Left forelimb (tissue), 1 donor: ENCODE measurements around the gene RLIM.
"Not testable (repeated sequence)": the region's sequence is repeated elsewhere in the genome, so short reads cannot be mapped to it uniquely, and the experiment has no call there.

Experiments used
- DNase-seq: peaks from one replicate; pipeline ENCODE4 v3.0.0-alpha.2; 2018; ENCODE audit warnings: low spot score

The RLIM gene, protein sequence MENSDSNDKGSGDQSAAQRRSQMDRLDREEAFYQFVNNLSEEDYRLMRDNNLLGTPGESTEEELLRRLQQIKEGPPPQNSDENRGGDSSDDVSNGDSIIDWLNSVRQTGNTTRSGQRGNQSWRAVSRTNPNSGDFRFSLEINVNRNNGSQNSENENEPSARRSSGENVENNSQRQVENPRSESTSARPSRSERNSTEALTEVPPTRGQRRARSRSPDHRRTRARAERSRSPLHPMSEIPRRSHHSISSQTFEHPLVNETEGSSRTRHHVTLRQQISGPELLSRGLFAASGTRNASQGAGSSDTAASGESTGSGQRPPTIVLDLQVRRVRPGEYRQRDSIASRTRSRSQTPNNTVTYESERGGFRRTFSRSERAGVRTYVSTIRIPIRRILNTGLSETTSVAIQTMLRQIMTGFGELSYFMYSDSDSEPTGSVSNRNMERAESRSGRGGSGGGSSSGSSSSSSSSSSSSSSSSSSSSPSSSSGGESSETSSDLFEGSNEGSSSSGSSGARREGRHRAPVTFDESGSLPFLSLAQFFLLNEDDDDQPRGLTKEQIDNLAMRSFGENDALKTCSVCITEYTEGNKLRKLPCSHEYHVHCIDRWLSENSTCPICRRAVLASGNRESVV

DNA sequence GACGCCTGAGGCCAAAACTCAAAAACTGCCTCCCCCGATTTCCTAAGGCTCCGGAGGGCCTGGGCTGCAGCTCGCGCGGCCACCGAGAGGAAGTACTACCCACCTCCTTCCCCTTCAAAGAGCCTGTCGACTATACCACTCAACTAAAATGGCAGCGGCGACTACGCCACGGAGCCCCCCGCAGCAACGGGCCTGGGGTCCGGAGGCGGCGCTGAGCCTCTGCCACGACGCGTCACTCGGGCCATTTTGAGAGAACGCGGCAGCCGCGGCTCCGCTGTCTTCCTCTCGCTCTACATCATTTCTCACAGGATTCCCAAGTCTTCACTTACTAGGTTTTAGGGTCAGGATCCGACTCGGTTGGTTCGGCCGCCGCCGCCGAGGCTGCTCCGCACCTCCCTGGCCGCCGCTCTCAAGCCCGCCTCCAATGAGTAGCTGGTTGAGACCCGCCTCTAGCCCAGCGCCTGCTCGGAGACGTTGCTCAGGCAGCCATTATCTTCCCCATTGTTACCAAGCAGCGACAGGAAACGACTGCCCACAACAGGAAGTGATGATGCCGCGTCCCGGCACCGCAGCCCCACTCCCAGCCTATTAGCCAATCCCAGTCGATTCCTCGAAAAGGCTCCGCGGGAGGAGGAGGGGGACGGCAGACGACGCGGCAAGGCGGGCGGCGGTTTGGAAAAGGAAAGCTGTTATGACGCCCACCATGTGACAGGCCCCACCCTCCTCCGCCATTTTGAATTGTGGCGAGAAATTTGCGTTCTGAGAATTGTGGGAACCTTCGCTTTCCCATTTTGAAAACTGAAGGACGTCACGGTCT, at the start of gene RLIM:
TSS of gene RLIM (minus strand) at position 532 of the 817 bp plus-strand sequence. CDS start 18,647 bp downstream, outside the sequence.
- peak; percentile 93 for DNase-seq

DNA sequence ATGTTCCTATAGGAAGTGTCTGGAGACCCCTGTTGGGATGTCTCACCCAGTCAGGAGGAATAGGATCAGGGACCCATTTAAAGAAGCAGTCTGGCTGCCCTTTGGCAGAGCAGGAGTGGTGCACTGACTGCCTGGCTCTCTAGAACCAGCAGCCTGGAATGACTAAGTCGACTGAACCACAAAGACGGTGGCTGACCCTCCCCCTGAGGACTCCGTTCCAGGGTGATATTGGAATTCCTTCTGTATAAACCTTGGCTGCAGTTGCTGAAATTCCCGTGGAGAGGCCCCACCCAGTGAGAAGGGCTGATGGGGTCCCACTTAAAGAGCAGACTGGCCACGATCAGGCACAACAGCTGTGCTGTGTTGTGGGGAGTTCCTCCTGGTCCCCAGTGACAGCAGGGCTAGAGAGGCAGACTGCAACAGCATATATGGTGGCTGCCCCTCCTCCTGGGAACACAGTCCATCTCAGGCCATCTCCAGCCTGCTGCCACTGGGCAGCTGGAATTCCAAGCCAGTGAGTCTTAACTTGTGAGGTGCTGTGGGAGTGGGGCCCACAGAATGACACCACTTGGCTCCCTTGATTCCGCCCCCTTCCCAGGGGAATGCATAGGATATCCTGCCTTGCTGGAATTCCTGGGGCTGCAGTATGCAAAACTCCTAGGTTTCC, 41.8 kb upstream of the RLIM start:
- no peak for DNase-seq

DNA sequence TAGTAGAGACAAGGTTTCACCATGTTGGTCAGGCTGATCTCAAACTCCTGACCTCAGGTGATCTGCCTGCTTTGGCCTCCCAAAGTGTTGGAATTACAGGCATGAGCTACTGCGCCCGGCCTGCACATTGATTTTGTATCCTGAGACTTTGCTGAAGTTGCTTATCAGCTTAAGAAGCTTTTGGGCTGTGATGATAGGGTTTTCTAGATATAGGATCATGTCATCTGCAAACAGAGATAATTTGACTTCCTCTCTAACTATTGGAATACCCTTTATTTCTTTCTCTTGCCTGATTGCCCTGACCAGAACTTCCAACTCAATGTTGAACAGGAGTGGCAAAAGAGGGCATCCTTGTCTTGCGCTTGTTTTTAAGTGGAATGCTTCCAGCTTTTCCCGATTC, 40.5 kb upstream of the RLIM start:
- DNase-seq = not testable (repeated sequence)

DNA sequence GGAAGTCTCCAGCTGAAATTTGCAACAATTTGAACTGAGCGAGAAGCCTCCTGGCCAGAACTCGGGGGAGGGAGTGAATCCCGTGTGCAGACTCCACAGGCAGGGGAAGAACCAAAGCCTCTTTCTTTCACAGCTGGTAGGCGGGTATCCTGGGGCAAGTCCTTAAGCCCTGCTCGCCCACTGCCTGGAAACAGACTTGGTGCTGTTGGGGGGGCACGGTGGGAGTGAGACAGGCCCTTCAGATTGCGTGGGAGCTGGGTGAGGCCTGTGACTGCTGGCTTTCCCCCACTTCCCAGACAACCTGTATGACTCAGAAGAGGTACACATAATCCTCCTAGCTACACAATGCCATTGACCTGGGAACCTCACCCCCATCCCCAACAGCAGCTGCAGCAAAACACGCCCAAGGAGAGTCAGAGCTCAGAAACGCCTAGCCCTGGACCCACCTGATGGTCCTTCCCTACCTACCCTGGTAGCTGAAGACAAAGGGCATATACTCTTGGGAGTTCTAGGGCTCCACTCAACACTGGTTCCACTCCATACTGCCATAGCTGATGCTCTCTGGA, 22.4 kb upstream of the RLIM start:
- DNase-seq = no peak

DNA sequence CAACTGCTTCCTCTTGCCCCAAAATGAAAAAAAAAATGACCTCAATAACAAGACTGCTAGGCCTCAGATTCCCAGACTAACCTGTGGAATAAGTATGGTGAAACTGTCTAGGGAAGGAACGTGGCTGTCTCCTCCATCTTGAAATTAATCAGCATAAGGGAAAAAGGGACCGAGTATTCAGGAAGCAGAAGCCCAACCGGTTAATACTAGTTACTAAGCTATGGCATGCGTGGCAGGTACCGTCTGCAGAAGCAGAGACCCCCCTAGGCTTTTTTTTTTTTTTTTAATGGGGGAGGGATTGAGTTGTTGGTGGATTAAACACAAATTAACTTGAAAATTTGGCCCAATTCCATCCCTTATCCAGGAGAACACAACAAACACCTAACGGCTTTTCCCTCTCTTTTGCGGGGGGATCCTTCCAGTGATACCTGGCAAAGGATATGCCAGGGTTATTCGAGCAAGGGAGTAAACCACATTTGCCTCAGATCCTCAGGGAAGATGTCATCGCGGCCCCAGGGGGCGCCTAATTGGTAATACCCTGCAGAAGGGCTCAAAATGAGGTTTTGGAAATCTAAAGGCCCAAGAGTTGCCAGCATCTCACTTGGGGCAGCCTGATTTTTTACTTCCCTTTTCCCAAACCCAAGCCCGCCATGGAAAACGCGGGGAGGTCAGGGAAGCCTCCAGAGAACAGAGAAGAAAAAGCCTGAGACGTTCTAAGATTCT, 893 bp downstream of the RLIM start:
- peak; percentile 61 for DNase-seq

DNA sequence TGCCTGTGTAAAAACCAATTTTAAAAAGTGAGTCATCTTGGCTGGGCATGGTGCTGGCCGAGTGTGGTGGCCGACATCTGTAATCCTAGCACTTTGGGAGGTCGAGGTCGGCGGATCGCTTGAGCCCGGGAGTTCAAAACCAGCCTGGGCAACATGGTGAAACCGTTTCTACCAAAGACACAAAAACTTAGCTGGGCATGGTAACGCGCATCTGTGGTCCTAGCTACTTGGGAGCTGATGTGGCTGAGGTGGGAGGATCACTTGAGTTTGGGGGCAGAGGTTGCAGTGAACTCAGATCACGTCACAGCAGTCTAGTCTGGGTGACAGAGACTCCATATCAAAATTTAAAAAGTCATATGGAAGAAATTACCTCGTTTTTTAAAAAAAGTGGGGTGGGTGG, 7.6 kb downstream of the RLIM start:
- DNase-seq = no peak

DNA sequence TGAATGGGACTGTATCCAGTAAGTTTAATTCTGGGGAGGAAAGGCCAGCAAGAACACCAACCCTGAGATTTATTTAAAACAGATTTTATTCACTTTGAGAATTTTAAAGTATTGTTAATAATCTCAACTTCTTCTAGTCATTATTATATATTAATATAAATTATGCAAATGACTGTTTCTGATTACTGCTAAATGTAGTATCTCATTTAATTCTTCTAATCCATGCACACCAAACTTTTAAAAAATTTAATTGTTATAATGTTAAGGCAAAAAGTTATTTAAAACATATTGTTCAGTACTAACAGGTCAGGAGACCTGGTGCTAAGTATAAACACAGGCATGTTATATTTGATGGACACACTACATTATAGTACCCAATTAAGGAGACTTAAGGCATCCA, 8.1 kb downstream of the RLIM start:
- no peak for DNase-seq

DNA sequence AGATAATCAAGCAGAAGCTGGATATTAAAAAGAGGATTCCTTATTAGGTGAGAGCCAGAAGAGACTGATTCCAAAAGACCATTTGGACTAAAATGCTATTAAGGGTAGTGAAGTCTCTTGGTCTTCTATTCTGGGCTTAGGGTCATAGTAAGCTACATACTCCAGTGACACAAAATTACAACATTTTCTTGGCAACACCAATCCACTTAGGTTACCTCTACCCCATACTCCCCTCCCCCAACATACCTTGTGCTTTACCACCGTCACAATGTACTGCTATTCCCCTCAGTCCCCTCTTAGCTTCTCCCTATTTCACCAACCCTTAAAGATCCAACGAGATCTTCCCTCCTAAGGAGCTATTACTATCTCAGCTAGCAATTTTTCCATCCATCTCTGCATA, 11.4 kb downstream of the RLIM start:
- no peak for DNase-seq

DNA sequence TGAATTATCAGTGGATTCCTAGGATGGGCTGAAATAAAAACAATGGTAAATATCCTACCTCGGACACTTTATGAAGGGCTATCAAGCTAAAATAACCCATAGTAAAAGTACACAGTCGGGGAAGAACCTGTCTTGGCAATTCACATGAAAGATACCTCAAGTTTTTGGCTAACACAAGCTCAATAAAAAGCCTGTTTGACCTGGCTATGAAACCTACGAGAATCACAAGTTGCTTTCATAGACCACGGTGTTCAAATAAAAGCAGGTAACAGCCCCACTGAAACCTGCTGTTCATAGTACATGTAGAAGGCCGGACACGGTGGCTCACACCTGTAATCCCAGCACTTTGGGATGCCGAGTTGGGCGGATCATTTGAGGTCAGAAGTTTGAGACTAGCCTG, 12.3 kb downstream of the RLIM start:
- DNase-seq = no peak

DNA sequence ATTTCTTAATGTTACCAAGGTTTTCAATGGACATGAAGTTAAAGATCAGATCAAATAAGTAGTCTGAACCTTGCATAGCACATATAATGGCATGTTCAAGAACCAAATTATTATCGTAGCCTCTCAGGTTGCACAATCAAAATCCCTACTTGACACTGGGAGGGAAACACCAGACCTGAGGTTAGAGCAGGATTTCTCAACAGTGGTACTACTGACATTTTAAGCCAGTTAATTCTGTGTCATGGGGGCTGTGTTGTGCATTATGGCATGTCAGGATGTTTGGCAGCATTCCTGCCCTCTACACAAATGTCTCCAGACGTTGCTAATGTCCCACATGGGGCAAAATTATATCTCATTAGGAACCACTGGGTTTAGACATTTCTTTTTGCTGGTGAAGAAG, 20.8 kb downstream of the RLIM start:
- no peak for DNase-seq

DNA sequence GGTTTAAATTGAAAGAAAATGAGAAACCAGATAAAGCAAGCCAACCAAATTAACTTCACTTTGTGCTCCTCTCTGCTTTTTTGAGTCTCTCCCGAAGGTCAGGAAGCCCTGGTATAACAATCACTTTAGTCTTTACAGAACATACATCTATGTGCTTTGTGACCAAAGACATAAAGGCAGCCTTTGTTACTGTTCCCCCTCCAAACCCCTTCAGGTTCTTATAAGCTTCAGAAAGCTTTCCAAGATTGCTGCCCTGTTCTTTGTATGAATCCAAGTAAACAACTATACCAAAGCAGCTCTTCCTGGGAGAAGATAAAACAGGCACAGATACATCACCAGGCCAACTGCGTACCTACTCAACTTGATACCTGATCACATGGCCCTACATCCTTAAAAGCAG, 28.7 kb downstream of the RLIM start:
- DNase-seq = no peak

DNA sequence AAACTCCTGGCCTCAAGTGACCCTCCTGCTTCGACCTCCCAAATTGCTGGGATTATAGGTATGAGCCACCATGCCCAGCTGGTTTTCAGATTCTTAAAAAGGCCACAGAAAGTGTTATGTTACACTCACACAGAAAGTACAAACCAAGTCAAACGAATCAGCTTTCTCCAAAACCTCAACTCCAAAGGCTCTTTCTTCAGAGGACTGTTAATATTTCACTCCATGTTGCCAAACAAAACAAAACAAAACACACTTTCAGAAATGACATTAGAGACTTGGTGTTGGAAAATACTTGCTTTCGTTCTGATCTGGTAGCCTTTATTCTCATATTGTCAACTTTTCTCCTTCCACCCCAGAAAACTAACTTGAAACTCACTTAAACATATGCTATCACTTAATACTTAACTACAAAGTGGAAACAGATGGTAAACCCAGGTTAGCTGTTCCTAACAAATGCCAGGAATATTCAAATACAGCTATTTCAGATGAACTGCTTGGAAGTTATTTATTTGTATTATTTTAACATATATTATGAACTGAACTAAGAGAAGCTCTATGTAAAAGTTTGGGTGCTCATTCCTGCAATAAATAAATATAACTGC, 34.7 kb downstream of the RLIM start:
- no peak for DNase-seq

DNA sequence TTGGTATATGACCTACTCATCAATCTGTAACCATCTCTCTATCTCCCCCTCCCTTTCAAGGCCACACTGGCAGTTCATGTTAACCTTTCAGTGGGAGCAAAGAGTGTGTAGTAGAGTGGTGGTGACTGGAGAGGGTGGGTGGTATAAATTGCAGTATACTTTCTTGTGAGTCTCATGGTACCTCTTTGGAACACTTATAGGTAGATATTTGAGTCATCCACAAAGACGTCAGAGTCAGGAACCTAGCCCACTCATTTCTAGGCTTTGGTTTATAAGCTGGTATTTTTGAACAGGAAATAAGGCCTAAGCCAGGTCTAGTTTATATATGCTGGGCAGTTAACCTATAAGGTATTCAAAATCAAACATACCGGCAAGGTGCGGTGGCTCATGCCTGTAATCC, 36.3 kb downstream of the RLIM start:
- DNase-seq = no peak

DNA sequence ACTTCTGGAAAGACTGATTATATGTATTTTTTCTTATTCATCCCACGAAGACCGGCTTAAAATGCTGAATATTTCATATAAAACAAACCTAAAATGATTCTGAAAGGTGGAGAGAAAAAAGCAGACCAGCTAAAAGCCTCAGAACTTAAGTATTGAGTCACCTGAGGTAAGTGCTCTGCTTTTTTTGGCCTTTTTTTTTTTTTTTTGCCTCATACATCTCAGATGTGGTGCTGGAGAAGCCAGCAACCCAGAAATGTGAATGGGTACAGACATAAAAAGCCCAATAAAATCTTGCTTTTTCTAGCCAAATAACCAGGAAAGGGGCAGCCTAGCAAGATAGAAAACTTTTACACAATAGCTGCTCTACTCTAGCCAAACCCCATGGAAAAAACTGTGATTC, 57.0 kb downstream of the RLIM start:
- DNase-seq = no peak

DNA sequence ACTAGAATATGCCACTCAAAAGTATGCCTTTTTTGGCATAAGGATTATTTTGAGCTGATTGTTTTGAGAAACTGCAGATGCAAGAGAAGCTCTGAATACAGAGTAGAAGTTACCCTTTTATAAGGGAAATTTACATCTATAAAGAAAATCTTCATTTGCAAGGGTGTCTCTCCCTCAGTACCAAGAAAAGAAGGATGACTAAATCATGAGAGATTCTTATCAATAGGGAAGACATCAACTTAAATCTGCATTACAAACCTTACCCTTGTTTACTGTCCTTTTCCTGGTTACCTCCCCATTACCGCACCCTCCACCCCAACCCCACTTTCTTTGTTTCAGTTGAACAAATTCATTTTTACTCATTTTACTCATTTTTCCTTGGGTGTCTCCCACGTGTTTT, 62.5 kb downstream of the RLIM start:
- DNase-seq = no peak

DNA sequence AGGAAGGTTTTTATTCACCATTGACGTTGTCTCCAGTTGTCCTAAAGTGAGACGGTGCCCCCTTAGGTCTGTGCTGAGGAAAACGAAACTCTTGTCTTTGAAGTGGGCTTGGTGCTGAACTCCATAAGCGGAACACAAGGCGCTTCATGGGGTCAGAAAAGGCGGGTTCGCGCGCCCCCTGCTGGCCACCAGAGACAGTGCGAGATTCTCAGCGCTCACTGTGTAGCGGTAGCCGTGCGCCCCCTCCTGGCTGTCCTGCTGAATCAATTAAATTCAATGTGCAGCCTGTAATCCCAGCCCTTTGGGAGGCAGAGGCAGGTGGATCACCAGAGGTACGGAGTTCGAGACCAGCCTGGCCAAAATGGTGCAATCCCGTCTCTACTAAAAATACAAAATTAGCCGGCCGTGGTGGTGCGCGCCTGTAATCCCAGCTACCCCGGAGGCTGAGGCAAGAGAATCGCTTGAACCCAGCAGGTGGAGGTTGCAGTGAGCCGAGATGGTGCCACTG, 64.1 kb downstream of the RLIM start:
- DNase-seq = peak; percentile 83

DNA sequence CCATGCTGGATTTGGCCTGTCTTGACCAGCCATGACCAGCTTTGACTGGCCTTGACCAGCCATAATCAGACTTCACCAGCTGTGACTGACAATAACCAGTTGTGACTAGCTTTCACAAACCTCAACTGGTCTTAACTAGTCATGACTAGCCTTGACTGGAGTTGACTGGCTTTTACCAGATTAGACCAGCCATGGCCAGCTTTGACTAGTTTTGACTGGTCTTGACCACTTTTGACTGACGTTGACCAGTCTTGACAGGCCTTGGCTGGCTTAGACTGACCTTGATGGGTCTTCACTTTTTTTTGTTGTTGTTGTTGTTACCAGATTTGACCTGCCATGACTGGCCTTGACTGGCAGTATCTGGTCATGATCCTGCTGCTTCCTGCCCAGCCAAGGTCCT, 67.4 kb downstream of the RLIM start:
- DNase-seq = no peak

DNA sequence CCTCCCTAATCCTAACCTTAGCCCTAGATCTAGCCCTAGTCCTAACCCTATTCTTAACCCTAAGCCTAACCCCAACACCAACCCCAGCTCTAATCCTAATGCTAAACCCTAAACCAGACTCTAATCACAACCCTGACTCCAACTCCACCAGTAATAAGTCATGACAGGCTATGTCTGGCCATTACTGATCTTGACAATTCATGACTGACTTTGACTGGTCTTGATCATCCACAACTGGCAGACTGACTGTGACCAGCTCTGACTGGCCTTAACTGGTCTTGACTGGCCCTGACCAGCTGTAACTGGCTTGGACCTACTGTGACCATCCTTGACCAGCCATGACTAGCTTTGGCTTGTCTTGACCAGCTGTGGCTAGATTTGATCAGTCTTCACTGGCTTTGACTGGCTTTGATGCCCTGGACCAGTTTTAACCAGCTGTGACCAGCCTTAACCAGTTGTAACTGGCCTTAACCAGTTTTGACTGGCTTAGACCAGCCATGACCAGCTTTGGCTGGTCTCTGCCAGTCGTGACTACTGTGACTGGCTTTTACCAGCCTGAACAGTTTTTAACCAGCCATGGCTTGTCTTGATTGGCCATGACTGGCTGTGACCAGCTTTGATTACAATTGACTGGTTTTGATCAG, 68.4 kb downstream of the RLIM start:
- no peak for DNase-seq

DNA sequence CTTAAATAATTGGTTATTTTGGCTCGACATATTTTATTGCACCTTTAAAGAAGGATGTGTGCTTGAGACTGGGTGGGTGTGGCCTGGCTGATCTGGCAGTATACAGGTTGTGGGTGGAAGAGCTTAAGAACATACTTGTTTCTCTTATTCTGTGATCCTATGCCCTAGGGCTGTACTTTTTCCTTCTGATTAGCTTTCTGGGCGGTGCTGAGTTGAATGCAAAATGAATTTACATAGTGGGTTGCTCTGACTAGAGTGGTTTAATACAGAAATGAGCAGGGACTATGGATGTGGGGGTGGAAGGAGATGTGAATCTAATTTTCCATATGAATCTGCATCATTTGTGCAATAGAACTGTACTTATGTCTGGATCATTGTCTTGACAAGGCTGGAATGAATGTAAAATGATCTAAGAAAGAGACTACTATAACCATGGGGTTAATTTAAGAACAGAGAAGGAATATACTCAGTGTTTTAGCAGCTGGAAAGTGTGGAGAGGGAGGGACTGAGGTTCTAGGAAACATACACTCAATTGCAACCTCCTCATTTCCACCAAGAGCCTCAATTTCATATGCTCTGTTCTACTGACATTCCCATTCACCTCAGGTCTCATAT, 73.7 kb downstream of the RLIM start:
- no peak for DNase-seq
